Body of pancreas (tissue), 4 donors: ENCODE data around the gene DPYD. TPM values are rescaled to one million over a fixed set of nuclear protein-coding genes. Genes with fewer than 3 reads are reported as not detected.

Source experiments
- ATAC-seq: fragments of 150-250 bp; one replicate; pipeline ENCODE4 v1.9.1; 2016
- DNase-seq, 4 donors: peaks; one replicate each; pipeline ENCODE4 v3.0.0-alpha.2; 2019
- H3K27ac ChIP-seq, 4 donors: fragments of 200-600 bp; sonication (generic); 1 replicate in 3 of 4; 2 replicates in 1 of 4; pipeline versions ENCODE4 v1.5.1 to v1.6.1; 2016 to 2019; ENCODE audit warnings: mild to moderate bottlenecking in 1 of 4, mixed read lengths in 1 of 4, moderate library complexity in 1 of 4
- H3K27me3 ChIP-seq, 2 donors: fragments of 200-600 bp; sonication (generic); one replicate each; pipeline ENCODE4 v1.6.0; 2016; ENCODE audit warnings: mild to moderate bottlenecking in 1 of 2
- H3K36me3 ChIP-seq, 2 donors: fragments of 200-600 bp; sonication (generic); replicated peaks in 1 of 2; 2 replicates each; pipeline ENCODE4 v1.5.1; 2016; ENCODE audit warnings: low read depth in 2 of 2; ENCODE audit not compliant: insufficient read depth in 1 of 2
- H3K4me1 ChIP-seq: fragments of 200-600 bp; sonication (generic); one replicate; pipeline ENCODE4 v1.6.0; 2016
- H3K4me3 ChIP-seq, 2 donors: fragments of 200-600 bp; sonication (generic); 1 replicate in 1 of 2; 2 replicates in 1 of 2; pipeline ENCODE4 v1.5.1; 2016 to 2019
- H3K9me3 ChIP-seq, 3 donors: fragments of 200-600 bp; sonication (generic); 1 replicate in 2 of 3; 2 replicates in 1 of 3; pipeline ENCODE4 v1.5.1; 2016
- POLR2A ChIP-seq, 3 donors: fragments of 450-650 bp; IDR thresholded peaks; one replicate each; pipeline ENCODE4 v1.6.1; 2016; ENCODE audit warnings: antibody characterized with exemption in 3 of 3, mild to moderate bottlenecking in 2 of 3
- WGBS, 2 donors: methylation state at CpG; one replicate each; pipeline ENCODE4 v1.1.5; 2017; 5-methylcytosine and 5-hydroxymethylcytosine counted together
- intact Hi-C: fragments of 100-400 bp; cut with DNase I; formaldehyde crosslinking; loops from one replicate; pipeline ENCODE4 v1.15.1; 2023
- total RNA-seq, 2 donors: library from RNA; depleted of rRNA; stranded (reverse); fragments of >200 nt; gene quantifications; one replicate each; pipeline ENCODE4 v1.1.0, GENCODE V29; 2016
- TF ChIP-seq, protein P1 (sequence below), 7 experiments: fragments of 450-650 bp in 4 of 7; fragments of 200-600 bp in 3 of 7; sonication (generic) in 3 of 7; IDR thresholded peaks; one replicate each; pipeline ENCODE4 v1.5.1; 2016 to 2019; ENCODE audit warnings: antibody characterized with exemption in 7 of 7

The DPYD gene
- total RNA-seq, 2 donors from 2014 or later: 13.8 to 17.1 TPM

DNA sequence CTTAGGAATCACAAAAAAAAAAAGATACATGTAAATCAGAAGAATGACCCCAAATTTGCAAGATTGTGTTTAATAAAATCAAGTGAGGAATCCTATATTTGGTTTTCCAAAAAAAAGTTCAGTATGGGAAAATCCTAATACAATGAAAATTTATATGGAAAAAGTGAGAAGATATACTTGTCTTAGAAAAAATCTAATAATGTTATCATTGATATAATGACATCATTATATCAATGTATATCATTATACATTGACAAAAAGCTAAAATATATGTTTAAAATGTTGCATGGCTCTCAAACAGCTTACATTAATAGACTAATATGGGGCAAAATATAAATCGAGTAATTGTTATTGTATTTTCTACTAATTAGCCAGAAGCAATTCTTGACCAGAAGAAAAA, 37.0 kb downstream of the DPYD start:
- TF ChIP-seq POLR2A (IDR thresholded peaks at IDR 0.05): no peak
- TF ChIP-seq, protein P1, sequence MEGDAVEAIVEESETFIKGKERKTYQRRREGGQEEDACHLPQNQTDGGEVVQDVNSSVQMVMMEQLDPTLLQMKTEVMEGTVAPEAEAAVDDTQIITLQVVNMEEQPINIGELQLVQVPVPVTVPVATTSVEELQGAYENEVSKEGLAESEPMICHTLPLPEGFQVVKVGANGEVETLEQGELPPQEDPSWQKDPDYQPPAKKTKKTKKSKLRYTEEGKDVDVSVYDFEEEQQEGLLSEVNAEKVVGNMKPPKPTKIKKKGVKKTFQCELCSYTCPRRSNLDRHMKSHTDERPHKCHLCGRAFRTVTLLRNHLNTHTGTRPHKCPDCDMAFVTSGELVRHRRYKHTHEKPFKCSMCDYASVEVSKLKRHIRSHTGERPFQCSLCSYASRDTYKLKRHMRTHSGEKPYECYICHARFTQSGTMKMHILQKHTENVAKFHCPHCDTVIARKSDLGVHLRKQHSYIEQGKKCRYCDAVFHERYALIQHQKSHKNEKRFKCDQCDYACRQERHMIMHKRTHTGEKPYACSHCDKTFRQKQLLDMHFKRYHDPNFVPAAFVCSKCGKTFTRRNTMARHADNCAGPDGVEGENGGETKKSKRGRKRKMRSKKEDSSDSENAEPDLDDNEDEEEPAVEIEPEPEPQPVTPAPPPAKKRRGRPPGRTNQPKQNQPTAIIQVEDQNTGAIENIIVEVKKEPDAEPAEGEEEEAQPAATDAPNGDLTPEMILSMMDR (IDR thresholded peaks at IDR 0.05): no peak
- no peaks in the 10 kb centered on the region for H3K9me3 ChIP-seq
- H3K27me3 ChIP-seq: no peaks in the 10 kb centered on the region
- no peak overlapping the region for H3K27ac ChIP-seq
- H3K4me3 ChIP-seq: no peak overlapping the region
- ATAC-seq: no peak
- WGBS, 2 donors: 74 to 83% methylated on average over 1 of the region's 1 CpG
- intact Hi-C loops: no loop called here
- H3K4me1 ChIP-seq: no peaks in the 10 kb centered on the region
- H3K36me3 ChIP-seq: no peaks in the 10 kb centered on the region
- DNase-seq: no peak

DNA sequence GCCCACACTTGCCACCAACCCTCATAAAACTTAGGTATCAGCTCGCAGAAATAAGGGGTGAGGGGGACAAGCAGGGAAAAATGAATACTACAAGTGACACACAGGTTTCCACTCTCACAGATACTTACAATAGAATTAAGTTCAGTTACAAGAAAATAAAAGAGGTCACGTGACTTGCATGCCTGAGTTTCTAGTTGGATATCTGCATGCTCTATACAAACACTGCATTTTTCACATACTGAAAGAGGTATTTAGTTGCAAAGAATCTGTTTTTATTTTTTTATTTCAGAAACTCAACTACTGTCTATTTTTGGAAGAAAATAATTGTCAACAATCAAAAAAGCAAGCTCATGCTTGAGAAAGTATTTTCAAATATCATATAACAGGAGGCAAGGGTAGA, 43.5 kb downstream of the DPYD start:
- Histone ChIP-seq H3K27me3 (no peaks in the 10 kb centered on the region), H3K27ac (no peak overlapping the region), H3K36me3 (no peaks in the 10 kb centered on the region), H3K4me1 (no peaks in the 10 kb centered on the region), H3K9me3 (no peaks in the 10 kb centered on the region), H3K4me3 (no peak overlapping the region)
- DNase-seq: no peak
- WGBS, 2 donors: 77 to 86% methylated on average over 2 of the region's 2 CpGs
- no peak for ATAC-seq
- TF ChIP-seq POLR2A (IDR thresholded peaks at IDR 0.05): no peak
- TF ChIP-seq, protein P1 (IDR thresholded peaks at IDR 0.05): no peak
- intact Hi-C loops: no loop called here

DNA sequence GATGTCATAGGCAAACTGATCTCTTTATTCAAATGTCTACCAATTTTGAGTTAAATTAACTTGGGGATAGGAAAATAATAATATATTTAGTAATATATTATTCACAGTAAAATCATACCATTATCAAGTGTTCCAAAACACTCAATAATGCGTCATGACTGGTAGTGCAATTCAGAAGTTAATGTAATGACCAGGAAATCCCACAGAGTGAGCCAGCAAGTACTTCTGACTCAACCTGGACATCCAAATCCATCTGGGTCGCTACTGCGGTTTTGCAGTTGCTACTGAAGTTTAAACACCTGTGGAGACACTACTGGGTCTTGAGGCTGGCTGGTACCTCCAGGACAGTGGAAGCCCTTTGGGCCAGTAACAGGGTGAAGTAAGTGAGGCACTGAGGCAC, 44.8 kb downstream of the DPYD start:
- WGBS, 2 donors: 92 to 95% methylated on average over 3 of the region's 3 CpGs
- Histone ChIP-seq H3K4me3 (no peak overlapping the region), H3K36me3 (no peaks in the 10 kb centered on the region), H3K27me3 (no peaks in the 10 kb centered on the region), H3K27ac (no peak overlapping the region), H3K4me1 (no peaks in the 10 kb centered on the region), H3K9me3 (no peaks in the 10 kb centered on the region)
- ATAC-seq (no peak), DNase-seq (no peak)
- no peak for TF ChIP-seq POLR2A (IDR thresholded peaks at IDR 0.05)
- TF ChIP-seq, protein P1 (IDR thresholded peaks at IDR 0.05): no peak
- intact Hi-C loops: no loop called here

DNA sequence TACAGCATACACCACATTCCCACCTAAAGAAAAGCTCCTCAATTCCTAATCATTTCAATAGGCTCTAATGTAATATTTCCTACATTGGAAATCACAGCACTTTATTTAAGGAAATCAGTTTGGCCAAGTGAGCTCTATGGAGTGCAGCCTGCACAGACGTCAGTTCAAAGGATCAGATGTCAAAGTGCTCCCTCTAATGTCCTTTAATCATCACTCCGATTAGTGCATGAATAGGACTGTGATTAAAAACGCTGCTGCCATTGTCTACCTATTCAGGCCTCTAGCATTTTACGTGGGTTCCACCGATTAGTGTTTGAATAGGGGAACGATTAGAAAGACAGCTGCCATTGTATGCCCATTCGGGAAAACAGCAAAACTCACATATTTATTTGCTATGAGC, 50.2 kb downstream of the DPYD start:
- WGBS, 2 donors: 79 to 83% methylated on average over 7 of the region's 7 CpGs

DNA sequence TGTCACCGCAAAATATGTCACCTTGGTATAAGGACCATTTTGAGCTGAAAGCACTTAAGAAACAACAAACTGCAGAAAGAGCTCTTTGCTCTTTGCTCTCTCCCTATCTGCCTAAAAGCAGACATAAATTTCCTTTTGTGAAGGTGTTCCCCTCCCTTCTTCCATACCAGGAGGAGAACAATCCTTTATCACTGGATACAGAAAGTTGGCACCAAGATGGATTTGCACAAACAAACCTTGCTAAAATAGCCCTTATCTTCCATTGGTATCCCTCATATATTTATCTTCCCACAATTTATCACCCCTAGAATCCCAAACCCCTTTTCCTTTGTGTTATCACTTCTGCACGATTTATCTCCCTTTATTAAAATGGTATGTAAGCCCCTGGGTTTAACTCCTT, 51.4 kb downstream of the DPYD start:
- no peak for TF ChIP-seq POLR2A (IDR thresholded peaks at IDR 0.05)
- TF ChIP-seq, protein P1 (IDR thresholded peaks at IDR 0.05): no peak
- Histone ChIP-seq H3K4me1 (no peaks in the 10 kb centered on the region), H3K9me3 (no peaks in the 10 kb centered on the region), H3K27me3 (no peaks in the 10 kb centered on the region), H3K4me3 (no peak overlapping the region), H3K36me3 (no peaks in the 10 kb centered on the region), H3K27ac (no peak overlapping the region)
- 4% methylated on average over 2 of the region's 2 CpGs for WGBS, 2 donors
- DNase-seq: no peak
- no peak for ATAC-seq
- intact Hi-C loops: no loop called here

More for the DNA sequence above, 50.2 kb downstream of the DPYD start:
- DNase-seq (no peak), ATAC-seq (no peak)
- Histone ChIP-seq H3K4me3 (no peak overlapping the region), H3K27ac (no peak overlapping the region), H3K9me3 (no peaks in the 10 kb centered on the region), H3K27me3 (no peaks in the 10 kb centered on the region), H3K36me3 (no peaks in the 10 kb centered on the region), H3K4me1 (no peaks in the 10 kb centered on the region)
- TF ChIP-seq, protein P1 (IDR thresholded peaks at IDR 0.05): no peak
- no peak for TF ChIP-seq POLR2A (IDR thresholded peaks at IDR 0.05)
- intact Hi-C loops: no loop called here
